WI38 (cell line): Measurements from ENCODE around the gene ZCRB1.

ENCODE experiments used
- H3K4me3 ChIP-seq: 2 replicates; pipeline ENCODE4 v1.5.1; 2011; ENCODE audit warnings: low read depth, mild to moderate bottlenecking, control low read depth, low read length
- TF ChIP-seq, protein P1 (sequence below): IDR thresholded peaks from 2 replicates; pipeline ENCODE4 v1.5.1; 2012; ENCODE audit warnings: low read depth, mild to moderate bottlenecking, control low read depth, low read length

Gene ZCRB1

DNA sequence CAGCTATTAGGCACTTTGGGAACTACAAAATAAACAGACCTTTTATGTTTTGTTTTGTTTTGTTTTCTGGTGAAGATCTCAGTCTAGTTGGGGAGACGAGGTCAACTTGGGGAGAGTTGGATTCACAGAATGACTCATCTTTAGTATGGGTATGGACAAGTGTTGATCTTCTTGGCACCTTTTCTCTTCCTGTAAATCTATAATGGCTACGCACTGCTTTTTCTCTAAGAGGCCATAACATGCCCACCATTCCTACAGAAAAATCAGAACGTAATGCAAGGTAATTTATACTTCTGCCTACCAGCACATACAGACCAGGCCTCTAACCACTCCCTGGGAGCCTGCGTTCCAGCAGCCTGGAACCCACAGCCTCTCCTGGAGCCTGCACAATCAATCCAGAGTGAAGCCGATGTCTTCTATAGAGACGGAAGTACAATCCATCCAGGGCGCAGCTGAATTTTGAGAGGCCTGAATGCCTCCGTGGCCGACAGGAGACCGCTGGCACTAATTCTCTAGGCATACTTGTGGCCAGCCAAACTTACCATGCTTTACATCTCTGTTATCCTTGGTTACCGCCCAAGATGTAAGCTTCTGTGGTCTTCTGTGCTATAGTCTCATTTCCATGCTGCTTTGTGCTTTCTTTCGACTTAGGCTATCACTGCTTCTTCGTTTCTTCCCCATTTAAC is 790 bp upstream of the ZCRB1 start:
- TF ChIP-seq, protein P1, sequence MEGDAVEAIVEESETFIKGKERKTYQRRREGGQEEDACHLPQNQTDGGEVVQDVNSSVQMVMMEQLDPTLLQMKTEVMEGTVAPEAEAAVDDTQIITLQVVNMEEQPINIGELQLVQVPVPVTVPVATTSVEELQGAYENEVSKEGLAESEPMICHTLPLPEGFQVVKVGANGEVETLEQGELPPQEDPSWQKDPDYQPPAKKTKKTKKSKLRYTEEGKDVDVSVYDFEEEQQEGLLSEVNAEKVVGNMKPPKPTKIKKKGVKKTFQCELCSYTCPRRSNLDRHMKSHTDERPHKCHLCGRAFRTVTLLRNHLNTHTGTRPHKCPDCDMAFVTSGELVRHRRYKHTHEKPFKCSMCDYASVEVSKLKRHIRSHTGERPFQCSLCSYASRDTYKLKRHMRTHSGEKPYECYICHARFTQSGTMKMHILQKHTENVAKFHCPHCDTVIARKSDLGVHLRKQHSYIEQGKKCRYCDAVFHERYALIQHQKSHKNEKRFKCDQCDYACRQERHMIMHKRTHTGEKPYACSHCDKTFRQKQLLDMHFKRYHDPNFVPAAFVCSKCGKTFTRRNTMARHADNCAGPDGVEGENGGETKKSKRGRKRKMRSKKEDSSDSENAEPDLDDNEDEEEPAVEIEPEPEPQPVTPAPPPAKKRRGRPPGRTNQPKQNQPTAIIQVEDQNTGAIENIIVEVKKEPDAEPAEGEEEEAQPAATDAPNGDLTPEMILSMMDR: no peak

DNA sequence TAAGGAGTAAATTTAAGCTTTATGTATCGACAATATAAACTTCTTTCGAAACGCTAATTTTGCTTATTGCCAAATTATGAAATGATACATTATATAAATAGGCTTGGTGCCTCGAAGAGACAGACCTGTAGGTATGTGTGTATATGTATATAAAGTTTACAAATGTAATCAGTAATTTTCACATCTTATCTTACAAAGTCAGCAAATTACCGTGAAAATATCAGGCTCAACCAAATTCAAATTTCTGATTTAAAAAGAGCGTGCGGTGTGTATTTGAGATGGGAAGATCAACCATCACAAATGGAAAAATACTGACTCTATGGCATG is 605 bp downstream of the ZCRB1 start:
- TF ChIP-seq, protein P1: no peak
- peak overlapping the region; percentile 78 for H3K4me3 ChIP-seq

More for the DNA sequence above, 790 bp upstream of the ZCRB1 start:
- H3K4me3 ChIP-seq: peak overlapping the region; percentile 78

DNA sequence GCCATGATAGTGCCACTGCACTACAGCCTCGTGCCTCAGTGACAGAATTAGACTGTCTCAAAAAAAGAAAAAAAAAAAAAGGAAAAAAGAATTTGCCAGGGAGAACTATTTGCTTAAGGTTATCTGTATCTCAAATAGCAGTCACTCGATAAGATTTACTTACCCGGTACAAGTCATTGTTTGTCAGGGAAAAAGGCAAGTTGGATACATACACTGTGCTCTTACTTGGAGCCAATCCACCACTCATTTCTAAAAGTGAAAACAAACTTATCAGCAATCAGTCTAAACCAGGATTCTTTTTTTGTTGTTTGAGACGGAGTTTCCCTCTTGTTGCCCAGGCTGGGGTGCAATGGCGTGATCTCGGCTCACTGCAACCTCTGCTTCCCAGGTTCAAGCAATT is 2.0 kb downstream of the ZCRB1 start:
- TF ChIP-seq, protein P1: no peak
- no peak overlapping the region for H3K4me3 ChIP-seq

DNA sequence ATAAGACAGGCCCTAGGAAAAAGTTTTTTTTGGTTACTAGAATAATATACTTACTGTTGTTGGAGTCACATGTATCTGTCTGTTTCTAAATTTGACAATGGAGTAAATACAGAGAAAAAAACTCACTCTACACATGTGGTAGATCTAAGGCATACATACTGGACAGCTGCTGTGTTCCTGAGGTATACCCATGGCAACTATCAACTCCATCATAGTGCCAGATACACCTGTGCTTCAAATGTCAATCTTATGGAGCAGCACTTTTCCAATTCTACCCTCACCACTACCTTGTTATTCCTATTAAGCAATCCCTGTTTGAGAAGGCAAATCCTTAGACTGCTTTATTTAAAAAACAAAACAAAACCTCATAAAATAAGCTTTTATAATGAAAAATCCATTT is 3.3 kb downstream of the ZCRB1 start:
- TF ChIP-seq, protein P1: no peak
- no peak overlapping the region for H3K4me3 ChIP-seq

DNA sequence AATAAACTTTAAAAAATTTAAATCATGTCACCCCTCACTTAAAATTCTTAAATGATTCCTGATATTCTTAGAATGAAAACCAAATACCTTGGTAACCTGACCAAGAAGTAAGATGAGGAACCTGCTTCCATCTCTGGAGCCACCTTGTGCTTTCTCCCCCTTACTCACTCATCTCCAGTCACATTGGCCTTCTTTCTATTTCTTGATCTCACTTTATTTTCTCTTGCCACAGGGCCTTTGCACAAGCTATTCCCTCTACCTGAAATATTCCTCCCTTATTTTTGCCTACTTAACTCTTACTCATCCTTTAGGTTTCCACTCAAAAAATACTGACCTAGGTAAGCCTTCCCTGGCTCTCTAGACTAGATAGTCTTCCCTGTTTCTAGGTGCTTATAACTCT is 5.1 kb downstream of the ZCRB1 start:
- TF ChIP-seq, protein P1: no peak
- H3K4me3 ChIP-seq: no peak overlapping the region

DNA sequence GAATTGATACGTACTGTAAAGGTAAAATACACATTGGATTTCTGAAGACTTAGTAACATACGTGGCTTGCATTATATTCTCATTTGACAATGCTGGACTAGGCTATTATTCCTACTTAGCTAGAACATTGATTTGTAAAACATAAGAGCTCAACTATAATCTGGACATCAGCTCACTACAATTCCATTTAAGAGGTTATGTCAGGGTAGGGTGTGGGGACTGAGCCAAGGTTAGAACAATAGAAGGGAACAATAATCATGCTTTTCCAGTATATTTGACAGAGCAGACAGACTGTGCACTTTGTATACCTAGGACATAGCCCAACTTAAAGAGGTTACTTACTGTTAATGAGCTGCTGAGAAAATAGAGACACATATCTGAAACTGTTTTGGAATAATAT is 10.8 kb downstream of the ZCRB1 start:
- H3K4me3 ChIP-seq: no peak overlapping the region
- TF ChIP-seq, protein P1: no peak

DNA sequence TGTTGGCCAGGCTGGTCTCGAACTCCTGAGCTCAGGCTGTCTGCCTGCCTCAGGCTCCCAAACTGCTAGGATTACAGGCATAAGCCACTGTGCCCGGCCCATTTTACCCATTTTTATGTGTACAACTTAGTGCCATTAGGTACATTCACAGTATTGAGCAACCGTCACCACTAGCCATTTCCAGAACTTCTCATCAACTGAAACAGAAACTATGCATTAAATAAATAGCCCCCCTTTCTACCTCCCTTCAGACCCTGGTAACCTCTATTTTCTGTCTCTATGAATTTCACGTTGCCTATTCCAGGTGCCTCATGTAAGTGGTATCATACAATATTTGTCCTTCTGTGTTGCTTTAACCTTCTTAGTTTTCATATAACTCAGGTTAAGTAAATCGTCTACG is 15.9 kb downstream of the ZCRB1 start:
- H3K4me3 ChIP-seq: no peak overlapping the region
- TF ChIP-seq, protein P1: no peak
